DOHH2 (cell line): Measurements from ENCODE around the gene CUTC.
A peak's percentile ranks its signal among the peaks of the same experiment; 100 is the strongest.

Source experiments
- H3F3A ChIP-seq: fragments of 200-600 bp; sonication (generic), shearing (Covaris generic); 2 replicates; pipeline ENCODE4 v1.6.0; 2016; ENCODE audit warnings: antibody characterized with exemption, mild to moderate bottlenecking; ENCODE audit not compliant: control insufficient read depth, insufficient read depth
- H3K27ac ChIP-seq: fragments of 200-600 bp; sonication (generic); 2 replicates; pipeline ENCODE4 v1.5.1; 2014; ENCODE audit warnings: low read depth, mild to moderate bottlenecking, low read length, moderate library complexity
- H3K27me3 ChIP-seq: fragments of 200-600 bp; sonication (generic); 2 replicates; pipeline ENCODE4 v1.6.1; 2014; ENCODE audit warnings: mild to moderate bottlenecking, low read length, mixed read lengths; ENCODE audit not compliant: control insufficient read depth
- H3K36me3 ChIP-seq: fragments of 200-600 bp; sonication (generic); 2 replicates; pipeline ENCODE4 v1.6.1; 2014; ENCODE audit warnings: mild to moderate bottlenecking, low read length, moderate library complexity, mixed read lengths; ENCODE audit not compliant: control insufficient read depth
- H3K4me1 ChIP-seq: fragments of 200-600 bp; sonication (generic); 2 replicates; pipeline ENCODE4 v1.6.1; 2014; ENCODE audit warnings: mild to moderate bottlenecking, low read length, mixed read lengths; ENCODE audit not compliant: control insufficient read depth
- H3K4me2 ChIP-seq: fragments of 200-600 bp; sonication (generic); 2 replicates; pipeline ENCODE4 v1.6.0; 2014; ENCODE audit warnings: mild to moderate bottlenecking, low read length, moderate library complexity
- H3K4me3 ChIP-seq: fragments of 200-600 bp; sonication (generic); 2 replicates; pipeline ENCODE4 v1.5.1; 2014; ENCODE audit warnings: mild to moderate bottlenecking, low read length, mixed read lengths
- H3K79me2 ChIP-seq: fragments of 200-600 bp; sonication (generic); 2 replicates; pipeline ENCODE4 v1.6.1; 2014; ENCODE audit warnings: mild to moderate bottlenecking, low read length, mixed read lengths; ENCODE audit not compliant: control insufficient read depth
- H3K9me2 ChIP-seq: fragments of 200-600 bp; sonication (generic); replicated peaks from 2 replicates; pipeline ENCODE4 v1.6.1; 2014; ENCODE audit warnings: mild to moderate bottlenecking, low read length, mixed read lengths; ENCODE audit not compliant: control insufficient read depth
- H3K9me3 ChIP-seq: fragments of 200-600 bp; sonication (generic); 2 replicates; pipeline ENCODE4 v1.6.1; 2014; ENCODE audit warnings: antibody characterized with exemption, low read length, mixed read lengths; ENCODE audit not compliant: control insufficient read depth, insufficient read depth
- H4K20me1 ChIP-seq: fragments of 200-600 bp; sonication (generic); 2 replicates; pipeline ENCODE4 v1.6.0; 2014; ENCODE audit warnings: low read depth, mild to moderate bottlenecking, antibody characterized with exemption, low read length, moderate library complexity; ENCODE audit not compliant: control insufficient read depth, insufficient read depth
- EZH2phosphoT487 ChIP-seq: fragments of 200-600 bp; sonication (generic); IDR thresholded peaks from 2 replicates; pipeline ENCODE4 v1.6.1; 2017; ENCODE audit warnings: borderline replicate concordance, mild to moderate bottlenecking, antibody characterized with exemption, low read length, moderate library complexity, mixed read lengths
- TF ChIP-seq, protein P1 (sequence below): fragments of 200-600 bp; sonication (generic); IDR thresholded peaks from one replicate; pipeline ENCODE4 v1.5.1; 2014; ENCODE audit warnings: antibody characterized with exemption, mild to moderate bottlenecking, low read depth, low read length; ENCODE audit not compliant: poor library complexity, severe bottlenecking

Gene CUTC

DNA sequence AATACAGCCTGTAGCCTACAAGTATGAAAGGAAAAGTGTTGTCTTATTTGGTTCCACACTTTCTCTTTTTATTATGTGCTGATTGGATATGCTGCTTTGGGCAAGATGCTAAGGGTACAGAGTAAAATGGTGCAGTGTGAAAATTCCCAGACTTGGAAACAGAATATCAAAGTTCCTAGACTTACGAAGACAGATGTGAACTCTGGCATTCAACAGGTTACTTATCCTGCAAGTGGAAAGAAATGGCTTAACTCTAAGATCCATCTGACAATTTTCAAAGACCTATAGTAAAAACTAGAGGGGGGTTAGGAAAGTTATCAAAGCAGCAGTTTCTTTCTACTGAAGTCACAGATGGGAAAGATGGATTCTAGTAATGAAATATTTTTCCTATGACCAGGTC, 24.1 kb downstream of the CUTC start:
- H3K79me2 ChIP-seq, result no peaks in the 10 kb centered on the region
- H3K36me3 ChIP-seq, result peaks cover 85% of the 10 kb centered on the region
- TF ChIP-seq, protein P1, sequence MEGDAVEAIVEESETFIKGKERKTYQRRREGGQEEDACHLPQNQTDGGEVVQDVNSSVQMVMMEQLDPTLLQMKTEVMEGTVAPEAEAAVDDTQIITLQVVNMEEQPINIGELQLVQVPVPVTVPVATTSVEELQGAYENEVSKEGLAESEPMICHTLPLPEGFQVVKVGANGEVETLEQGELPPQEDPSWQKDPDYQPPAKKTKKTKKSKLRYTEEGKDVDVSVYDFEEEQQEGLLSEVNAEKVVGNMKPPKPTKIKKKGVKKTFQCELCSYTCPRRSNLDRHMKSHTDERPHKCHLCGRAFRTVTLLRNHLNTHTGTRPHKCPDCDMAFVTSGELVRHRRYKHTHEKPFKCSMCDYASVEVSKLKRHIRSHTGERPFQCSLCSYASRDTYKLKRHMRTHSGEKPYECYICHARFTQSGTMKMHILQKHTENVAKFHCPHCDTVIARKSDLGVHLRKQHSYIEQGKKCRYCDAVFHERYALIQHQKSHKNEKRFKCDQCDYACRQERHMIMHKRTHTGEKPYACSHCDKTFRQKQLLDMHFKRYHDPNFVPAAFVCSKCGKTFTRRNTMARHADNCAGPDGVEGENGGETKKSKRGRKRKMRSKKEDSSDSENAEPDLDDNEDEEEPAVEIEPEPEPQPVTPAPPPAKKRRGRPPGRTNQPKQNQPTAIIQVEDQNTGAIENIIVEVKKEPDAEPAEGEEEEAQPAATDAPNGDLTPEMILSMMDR, result no peak
- no peak for TF ChIP-seq EZH2phosphoT487
- peaks cover 21% of the 10 kb centered on the region for H3K4me1 ChIP-seq
- no peaks in the 10 kb centered on the region for H3K9me2 ChIP-seq
- no peaks in the 10 kb centered on the region for H3F3A ChIP-seq
- peak overlapping the region; percentile 30 for H3K4me3 ChIP-seq
- no peaks in the 10 kb centered on the region for H4K20me1 ChIP-seq
- no peaks in the 10 kb centered on the region for H3K9me3 ChIP-seq
- H3K27ac ChIP-seq, result no peak overlapping the region; the same call in 1 of the 2 replicates
- peak overlapping the region; percentile 46 for H3K4me2 ChIP-seq
- no peaks in the 10 kb centered on the region for H3K27me3 ChIP-seq

DNA sequence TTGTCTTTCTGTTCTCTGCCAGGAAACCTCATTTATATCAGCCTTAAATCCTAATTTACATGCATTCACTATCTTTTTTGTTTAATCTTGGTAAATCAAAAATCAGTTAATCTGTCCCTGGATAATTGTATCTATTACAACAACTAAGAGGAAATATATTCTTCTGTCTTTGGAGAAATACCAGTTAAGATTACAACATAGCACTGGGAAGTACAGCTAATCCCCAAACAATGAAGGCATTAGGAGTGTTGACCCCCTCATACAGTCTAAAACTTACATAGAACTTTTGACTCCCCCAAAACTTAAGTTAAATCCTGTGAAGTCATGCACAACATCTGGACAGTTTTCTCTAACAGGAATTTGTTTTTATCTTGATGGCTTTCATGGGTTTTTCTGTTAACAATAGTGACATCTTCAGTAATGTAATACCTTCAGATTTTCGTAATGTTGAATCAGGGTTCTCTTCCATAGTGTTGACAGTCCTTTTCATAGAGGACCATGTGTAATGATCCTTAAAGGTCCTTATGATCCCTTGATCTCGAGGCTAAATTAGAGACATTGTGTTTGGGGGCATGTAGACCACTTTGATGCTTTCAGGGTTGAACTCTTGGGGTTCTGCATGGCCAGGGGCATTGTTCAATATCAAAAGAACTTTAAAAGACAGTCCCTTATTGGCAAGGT, 26.3 kb downstream of the CUTC start:
- Histone ChIP-seq H3K4me3 (no peak overlapping the region), H3F3A (no peaks in the 10 kb centered on the region), H3K27ac (no peak overlapping the region), H3K36me3 (peaks cover 67% of the 10 kb centered on the region), H3K79me2 (no peaks in the 10 kb centered on the region), H3K9me2 (no peaks in the 10 kb centered on the region), H3K27me3 (no peaks in the 10 kb centered on the region), H3K9me3 (no peaks in the 10 kb centered on the region), H3K4me1 (peaks cover 21% of the 10 kb centered on the region), H3K4me2 (no peak overlapping the region), H4K20me1 (no peaks in the 10 kb centered on the region)
- TF ChIP-seq, protein P1, result no peak

DNA sequence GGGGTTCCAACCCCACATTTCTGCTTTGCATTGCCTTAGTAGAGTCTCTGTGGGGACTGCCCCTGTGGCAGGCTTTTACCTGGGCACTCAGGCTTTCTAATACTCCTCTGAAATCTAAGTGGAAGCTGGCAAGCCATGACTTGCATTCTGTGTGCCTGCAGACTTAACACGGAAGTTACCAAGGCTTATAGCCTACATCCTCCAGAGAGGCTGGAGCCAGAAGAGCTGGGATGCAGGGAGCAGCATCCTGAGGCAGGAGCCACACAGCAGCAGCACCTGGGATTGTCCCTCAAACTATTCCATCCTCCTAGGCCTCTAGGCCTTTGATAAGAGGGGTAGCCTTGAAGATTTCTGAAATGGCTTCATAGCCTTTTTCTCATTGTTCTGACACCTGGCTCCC, 28.3 kb downstream of the CUTC start:
- Histone ChIP-seq H3K9me3 (no peaks in the 10 kb centered on the region), H3K4me2 (no peak overlapping the region), H3K4me3 (no peak overlapping the region), H3K4me1 (peaks cover 19% of the 10 kb centered on the region), H3K27ac (no peak overlapping the region), H3K36me3 (peaks cover 49% of the 10 kb centered on the region), H3F3A (no peaks in the 10 kb centered on the region), H3K9me2 (no peaks in the 10 kb centered on the region), H4K20me1 (no peaks in the 10 kb centered on the region), H3K79me2 (no peaks in the 10 kb centered on the region), H3K27me3 (no peaks in the 10 kb centered on the region)
- TF ChIP-seq, protein P1, result no peak
- no peak for TF ChIP-seq EZH2phosphoT487
